Smooth muscle cell (in vitro differentiated cells): ENCODE data around the gene SERINC5. TPM values are rescaled to one million over a fixed set of nuclear protein-coding genes. Genes with fewer than 3 reads are reported as not detected.

Experiments
- DNase-seq: peaks from one replicate; lab custom pipeline; 2025; ENCODE audit not compliant: unreplicated experiment; lab: John Stamatoyannopoulos, UW
- H2AFZ ChIP-seq: fragments of 200-600 bp; sonication (generic); 2 replicates; pipeline ENCODE4 v1.6.0; 2016; ENCODE audit warnings: antibody characterized with exemption, low read depth, mild to moderate bottlenecking
- H3F3A ChIP-seq: fragments of 200-600 bp; sonication (generic); 2 replicates; pipeline ENCODE4 v1.6.0; 2017; ENCODE audit warnings: antibody characterized with exemption, low read depth
- H3K27ac ChIP-seq: fragments of 200-600 bp; sonication (generic); 2 replicates; pipeline ENCODE4 v1.5.1; 2016; ENCODE audit warnings: low read depth, mild to moderate bottlenecking
- H3K27me3 ChIP-seq: fragments of 200-600 bp; sonication (generic); 2 replicates; pipeline ENCODE4 v1.6.1; 2016; ENCODE audit warnings: low read depth, mild to moderate bottlenecking
- H3K36me3 ChIP-seq: fragments of 200-600 bp; sonication (generic); 2 replicates; pipeline ENCODE4 v1.5.1; 2016; ENCODE audit warnings: low read depth
- H3K4me1 ChIP-seq: fragments of 200-600 bp; sonication (generic); 2 replicates; pipeline ENCODE4 v1.5.1; 2016; ENCODE audit warnings: low read depth
- H3K4me2 ChIP-seq: fragments of 200-600 bp; sonication (generic); 2 replicates; pipeline ENCODE4 v1.6.0; 2016; ENCODE audit warnings: mild to moderate bottlenecking
- H3K4me3 ChIP-seq: fragments of 200-600 bp; sonication (generic); 2 replicates; pipeline ENCODE4 v1.5.1; 2016; ENCODE audit warnings: mild to moderate bottlenecking
- H3K79me2 ChIP-seq: fragments of 200-600 bp; sonication (generic); 2 replicates; pipeline ENCODE4 v1.6.0; 2016; ENCODE audit warnings: low read depth, mild to moderate bottlenecking
- H3K9ac ChIP-seq: fragments of 200-600 bp; sonication (generic); 2 replicates; pipeline ENCODE4 v1.6.0; 2016; ENCODE audit warnings: low read depth
- H3K9me3 ChIP-seq: fragments of 200-600 bp; sonication (generic); replicated peaks from 2 replicates; pipeline ENCODE4 v1.5.1; 2016; ENCODE audit warnings: low read depth
- H4K20me1 ChIP-seq: fragments of 200-600 bp; sonication (generic); 2 replicates; pipeline ENCODE4 v1.6.0; 2016; ENCODE audit warnings: low read depth
- WGBS: methylation state at CpG from one replicate; pipeline ENCODE4 v1.1.7; 2016; ENCODE audit warnings: low lambda C conversion rate; 5-methylcytosine and 5-hydroxymethylcytosine counted together
- polyA plus RNA-seq: library from polyadenylated mRNA; unstranded; fragments of >200 nt; fragmentation: Nextera tagmentation; extraction: Ambion mirVana; gene quantifications from 2 replicates; pipeline ENCODE4 v1.2.1, GENCODE V29; 2016
- total RNA-seq: library from RNA; depleted of rRNA; stranded (reverse); fragments of >200 nt; gene quantifications from 2 replicates; pipeline ENCODE4 v1.2.3, GENCODE V29; 2014
- TF ChIP-seq, protein P1 (sequence below): fragments of 200-600 bp; sonication (generic); IDR thresholded peaks from 2 replicates; pipeline ENCODE4 v1.5.1; 2017; ENCODE audit warnings: borderline replicate concordance, mild to moderate bottlenecking, antibody characterized with exemption; ENCODE audit not compliant: insufficient read depth, poor library complexity, severe bottlenecking

The SERINC5 gene
- total and polyA plus RNA-seq, 2 experiments from 2014 or later: 4.5 to 37.0 TPM

DNA sequence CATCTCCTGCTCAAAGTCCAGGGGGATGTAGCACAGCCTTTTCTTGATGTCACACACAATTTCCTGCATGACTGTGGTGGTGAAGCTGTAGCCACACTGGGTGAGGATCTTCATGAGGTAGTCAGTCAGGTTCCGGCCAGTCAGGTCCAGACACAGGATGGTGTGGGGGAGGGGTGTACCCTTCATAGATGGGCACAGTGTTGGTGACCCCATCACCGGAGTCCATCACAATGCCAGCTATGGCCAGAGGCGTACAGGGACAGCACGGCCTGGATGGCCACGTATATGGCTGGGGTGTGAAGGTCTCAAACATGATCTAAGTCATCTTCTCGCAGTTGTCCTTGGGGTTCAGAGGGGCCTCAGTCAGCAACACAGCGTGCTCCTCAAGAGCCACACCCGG lies 44.3 kb upstream of the SERINC5 start:
- Histone ChIP-seq H3K4me3 (no peak overlapping the region), H3F3A (no peaks in the 10 kb centered on the region), H3K79me2 (no peaks in the 10 kb centered on the region), H4K20me1 (no peaks in the 10 kb centered on the region), H3K4me1 (no peaks in the 10 kb centered on the region), H3K9me3 (no peaks in the 10 kb centered on the region), H3K27me3 (no peaks in the 10 kb centered on the region), H3K9ac (no peak overlapping the region), H3K4me2 (no peak overlapping the region), H3K36me3 (no peaks in the 10 kb centered on the region), H2AFZ (no peak overlapping the region), H3K27ac (no peak overlapping the region)
- 93% methylated on average over 8 of the region's 8 CpGs for WGBS
- TF ChIP-seq, protein P1, sequence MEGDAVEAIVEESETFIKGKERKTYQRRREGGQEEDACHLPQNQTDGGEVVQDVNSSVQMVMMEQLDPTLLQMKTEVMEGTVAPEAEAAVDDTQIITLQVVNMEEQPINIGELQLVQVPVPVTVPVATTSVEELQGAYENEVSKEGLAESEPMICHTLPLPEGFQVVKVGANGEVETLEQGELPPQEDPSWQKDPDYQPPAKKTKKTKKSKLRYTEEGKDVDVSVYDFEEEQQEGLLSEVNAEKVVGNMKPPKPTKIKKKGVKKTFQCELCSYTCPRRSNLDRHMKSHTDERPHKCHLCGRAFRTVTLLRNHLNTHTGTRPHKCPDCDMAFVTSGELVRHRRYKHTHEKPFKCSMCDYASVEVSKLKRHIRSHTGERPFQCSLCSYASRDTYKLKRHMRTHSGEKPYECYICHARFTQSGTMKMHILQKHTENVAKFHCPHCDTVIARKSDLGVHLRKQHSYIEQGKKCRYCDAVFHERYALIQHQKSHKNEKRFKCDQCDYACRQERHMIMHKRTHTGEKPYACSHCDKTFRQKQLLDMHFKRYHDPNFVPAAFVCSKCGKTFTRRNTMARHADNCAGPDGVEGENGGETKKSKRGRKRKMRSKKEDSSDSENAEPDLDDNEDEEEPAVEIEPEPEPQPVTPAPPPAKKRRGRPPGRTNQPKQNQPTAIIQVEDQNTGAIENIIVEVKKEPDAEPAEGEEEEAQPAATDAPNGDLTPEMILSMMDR: no peak
- no peak for DNase-seq

DNA sequence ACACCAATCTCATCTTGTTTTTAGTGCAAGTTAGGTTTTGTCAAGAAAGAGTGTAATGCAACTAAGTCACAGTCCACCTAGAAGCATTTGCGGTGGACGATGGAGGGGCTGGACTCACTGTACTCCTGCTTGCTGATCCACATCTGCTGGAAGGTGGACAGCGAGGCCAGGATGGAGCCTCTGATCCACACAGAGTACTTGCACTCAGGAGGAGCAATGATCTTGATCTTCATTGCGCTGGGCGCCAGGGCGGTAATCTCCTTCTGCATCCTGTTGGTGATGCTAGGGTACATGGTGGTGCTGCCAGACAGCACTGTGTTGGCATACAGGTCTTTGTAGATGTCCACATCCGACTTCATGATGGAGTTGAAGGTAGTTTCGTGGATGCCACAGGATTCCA lies 43.8 kb upstream of the SERINC5 start:
- Histone ChIP-seq H3K27ac (no peak overlapping the region), H3K9me3 (no peaks in the 10 kb centered on the region), H3K4me3 (no peak overlapping the region), H3K36me3 (no peaks in the 10 kb centered on the region), H3K4me1 (no peaks in the 10 kb centered on the region), H3F3A (no peaks in the 10 kb centered on the region), H3K79me2 (no peaks in the 10 kb centered on the region), H3K27me3 (no peaks in the 10 kb centered on the region), H4K20me1 (no peaks in the 10 kb centered on the region), H3K4me2 (no peak overlapping the region), H2AFZ (no peak overlapping the region), H3K9ac (no peak overlapping the region)
- TF ChIP-seq, protein P1: no peak
- 98% methylated on average over 8 of the region's 8 CpGs for WGBS
- DNase-seq: no peak

DNA sequence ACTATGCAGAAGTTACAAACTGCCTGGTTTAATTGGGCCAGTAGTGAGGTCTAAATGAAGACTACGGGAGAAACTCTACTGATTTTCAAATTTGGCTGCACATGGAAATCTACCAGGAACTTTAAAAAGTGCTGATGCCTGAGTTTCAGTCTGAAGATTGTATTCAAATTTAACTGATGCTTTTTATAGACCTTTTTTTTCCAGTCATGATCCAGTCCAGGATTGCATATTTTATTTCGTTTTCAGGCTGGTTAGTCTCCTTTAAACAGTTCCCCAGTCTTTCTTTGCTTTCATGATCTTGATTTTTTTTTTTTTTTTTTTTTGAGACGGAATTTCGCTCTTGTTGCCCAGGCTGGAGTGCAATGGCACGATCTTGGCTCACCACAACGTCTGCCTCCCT lies 40.3 kb upstream of the SERINC5 start:
- Histone ChIP-seq H3F3A (no peaks in the 10 kb centered on the region), H3K27me3 (no peaks in the 10 kb centered on the region), H4K20me1 (no peaks in the 10 kb centered on the region), H3K27ac (no peak overlapping the region), H3K4me1 (no peaks in the 10 kb centered on the region), H3K36me3 (no peaks in the 10 kb centered on the region), H3K4me2 (no peak overlapping the region), H2AFZ (no peak overlapping the region), H3K79me2 (no peaks in the 10 kb centered on the region), H3K9ac (no peak overlapping the region), H3K9me3 (no peaks in the 10 kb centered on the region), H3K4me3 (no peak overlapping the region)
- no peak for DNase-seq
- TF ChIP-seq, protein P1: no peak
- WGBS: 91% methylated on average over 6 of the region's 6 CpGs

DNA sequence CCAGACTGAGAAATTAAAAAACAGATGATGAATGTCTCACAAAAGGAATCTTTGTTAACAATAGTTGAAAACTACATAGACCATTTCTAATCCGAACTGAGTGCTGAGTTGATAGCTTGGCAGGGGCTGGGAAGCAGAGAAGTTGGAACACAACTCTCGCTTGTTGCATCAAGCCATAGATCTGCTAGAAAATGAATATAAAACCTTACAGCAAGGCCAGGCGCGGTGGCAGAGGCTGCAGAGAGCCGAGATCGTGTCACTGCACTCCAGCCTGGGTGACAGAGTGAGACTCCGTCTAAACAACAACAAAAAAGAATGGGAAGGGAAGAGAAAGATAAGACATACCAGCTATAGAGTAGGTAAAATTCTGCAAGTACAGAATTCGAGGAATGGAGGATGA lies 35.9 kb upstream of the SERINC5 start:
- no peaks in the 10 kb centered on the region for H3F3A ChIP-seq
- H2AFZ ChIP-seq: no peak overlapping the region
- H3K9ac ChIP-seq: no peak overlapping the region
- H3K4me3 ChIP-seq: no peak overlapping the region
- TF ChIP-seq, protein P1: no peak
- no peak overlapping the region for H3K4me2 ChIP-seq
- no peak overlapping the region for H3K27ac ChIP-seq
- H3K27me3 ChIP-seq: no peaks in the 10 kb centered on the region
- no peaks in the 10 kb centered on the region for H3K4me1 ChIP-seq
- 82% methylated on average over 8 of the region's 8 CpGs for WGBS
- H3K79me2 ChIP-seq: no peaks in the 10 kb centered on the region
- no peak for DNase-seq
- H3K9me3 ChIP-seq: no peaks in the 10 kb centered on the region
- no peaks in the 10 kb centered on the region for H3K36me3 ChIP-seq
- H4K20me1 ChIP-seq: no peaks in the 10 kb centered on the region
